Ramos (cell line): ENCODE results near the gene ATP7B.

Experiments used
- in situ Hi-C: fragments of 300-500 bp; cut with MboI; formaldehyde crosslinking; loops from one replicate; pipeline ENCODE4 v1.14.3; 2022; ENCODE audit warnings: low sequenced_read_pairs; ENCODE audit not compliant: unreplicated experiment

ATP7B gene

DNA sequence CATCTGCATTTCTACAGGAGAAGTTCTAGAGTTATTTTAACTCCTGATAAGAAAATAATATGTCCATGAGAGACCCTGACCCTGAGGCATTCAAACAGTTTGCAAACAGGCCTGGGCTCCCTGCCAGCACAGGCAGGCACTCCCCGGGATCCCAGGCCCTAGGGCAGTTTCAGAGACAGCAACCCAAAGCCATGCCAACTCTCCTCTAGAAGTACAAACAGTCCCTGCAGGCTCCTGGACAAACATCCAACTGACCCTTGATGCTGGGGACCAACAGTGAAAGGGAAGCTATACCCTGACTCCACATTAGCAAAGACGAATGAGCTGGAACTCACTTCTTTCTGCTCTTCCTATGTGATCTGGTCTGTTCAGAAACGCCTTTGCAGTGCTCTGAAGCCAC, 104.7 kb downstream of the ATP7B start:
- in situ Hi-C loops, result no loop called here

DNA sequence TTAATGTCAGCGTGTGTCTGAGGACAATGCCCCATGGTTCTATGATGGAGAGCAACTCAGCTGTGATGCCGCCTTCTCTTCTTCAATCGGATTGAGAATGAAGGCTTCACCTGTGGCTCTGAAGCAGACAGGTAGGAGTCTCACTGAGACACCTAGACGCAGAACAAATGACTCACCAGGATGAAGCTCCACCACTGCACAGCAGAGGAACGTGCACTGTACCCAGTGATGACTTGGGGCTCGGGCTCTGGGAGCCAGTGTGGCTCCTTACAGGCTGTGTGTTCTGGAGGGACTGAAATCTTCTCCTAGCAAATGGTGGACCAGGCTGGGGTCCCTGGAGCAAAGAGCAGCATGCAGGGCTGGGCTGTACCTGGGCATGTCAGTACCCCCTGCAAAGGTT, 105.5 kb downstream of the ATP7B start:
- in situ Hi-C loops, result no loop called here

DNA sequence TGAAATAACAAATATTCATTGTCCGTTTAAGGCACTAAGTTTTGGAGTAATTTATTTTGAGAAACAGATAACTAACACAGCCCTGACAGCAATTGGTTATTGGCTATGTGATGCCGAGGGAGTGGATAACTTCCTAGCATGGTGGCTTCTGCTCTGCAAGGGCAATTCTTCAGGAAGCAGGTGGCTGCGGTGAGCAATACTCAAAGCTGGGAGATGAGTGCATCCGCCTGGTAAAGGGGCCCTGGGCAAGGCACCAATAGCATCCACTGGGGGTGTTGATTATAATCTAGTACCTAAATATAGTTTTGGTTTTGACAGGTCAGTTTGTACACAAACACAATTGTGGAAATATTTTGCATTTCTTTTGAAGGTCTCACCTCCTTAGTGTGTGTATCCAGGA, 108.5 kb downstream of the ATP7B start:
- in situ Hi-C loops, result no loop called here

DNA sequence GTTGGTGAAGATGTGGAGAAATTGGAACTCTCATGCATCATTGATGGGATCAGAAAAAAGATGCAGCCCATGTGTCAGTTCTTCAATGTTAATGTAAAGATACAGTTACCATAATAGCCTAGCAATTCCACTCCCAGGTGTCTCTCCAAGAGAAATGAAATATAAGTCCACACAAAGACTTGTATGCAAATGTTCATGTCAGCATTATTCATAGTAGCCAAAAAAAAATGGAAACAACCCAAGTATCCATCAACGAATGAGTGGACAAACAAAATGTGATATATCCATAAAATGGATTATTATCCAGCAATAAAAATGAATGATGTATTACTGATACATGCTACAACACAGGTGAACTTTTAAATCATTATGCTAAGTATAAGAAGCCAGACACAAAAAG, 110.8 kb downstream of the ATP7B start:
- in situ Hi-C loops, result no loop called here

DNA sequence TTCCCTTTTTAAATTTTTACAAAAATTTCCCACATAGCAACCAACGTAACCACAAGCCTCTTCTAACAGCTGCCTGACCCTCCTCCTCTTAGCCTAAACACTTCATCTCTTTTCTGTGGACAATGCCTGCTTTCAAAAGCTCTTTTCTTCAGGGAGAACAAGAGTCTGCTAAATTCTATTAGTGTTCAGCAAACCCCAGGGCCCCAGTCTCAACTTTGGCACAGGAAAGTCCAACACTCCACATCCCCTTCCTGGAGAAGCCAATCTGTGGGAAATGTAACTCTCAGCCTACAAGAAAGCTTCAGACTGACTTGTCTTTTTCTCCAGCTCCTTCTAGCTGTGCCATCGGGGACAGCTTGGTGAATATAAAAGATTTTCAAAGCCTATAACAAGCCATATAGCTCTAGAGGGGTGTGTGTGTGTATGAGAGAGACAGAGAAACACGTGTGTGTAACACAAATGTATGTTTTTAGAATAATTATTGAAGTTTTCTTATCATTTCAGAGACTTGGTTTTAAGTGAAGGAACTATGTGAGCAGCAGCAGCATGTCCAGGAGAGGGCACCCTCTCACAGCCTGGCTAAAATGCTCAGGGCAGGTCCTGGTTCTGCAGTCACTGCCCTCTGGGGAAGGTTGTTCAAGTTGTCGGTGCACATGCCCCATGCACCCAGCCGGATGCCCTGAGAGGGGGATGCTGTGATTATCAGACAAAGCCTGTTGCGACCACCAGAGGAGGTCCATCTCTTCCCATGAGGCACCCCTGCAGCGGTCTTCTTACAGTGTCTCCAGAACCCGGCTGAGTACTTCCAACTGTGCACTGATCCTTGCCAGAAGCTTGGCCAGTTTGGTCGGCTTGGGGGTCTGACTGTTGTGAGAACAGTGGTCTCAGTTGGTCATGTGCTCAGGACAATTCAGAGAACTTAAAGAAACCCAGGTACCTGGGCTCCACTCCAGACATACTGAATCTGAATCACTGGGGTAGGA, 115.1 kb downstream of the ATP7B start:
- in situ Hi-C loops, result no loop called here

DNA sequence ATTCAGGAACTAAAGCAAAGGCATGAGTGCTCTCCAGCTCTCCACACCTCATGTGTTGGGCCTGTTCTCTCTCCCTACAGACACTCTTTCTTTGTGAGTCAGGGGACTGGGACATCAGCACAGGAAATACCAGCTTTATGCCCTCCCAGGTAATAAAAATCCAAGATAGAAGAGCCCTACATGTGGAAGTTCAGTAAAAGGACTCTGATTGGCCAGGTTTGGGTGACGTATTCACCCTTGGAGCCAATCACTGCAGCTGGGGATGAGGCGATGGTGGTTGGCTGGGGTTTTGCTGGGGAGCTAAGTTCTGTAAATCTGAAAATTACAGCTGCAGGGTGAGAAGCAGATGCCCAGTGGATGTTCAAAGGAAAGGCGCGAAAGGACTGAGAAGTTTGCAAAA, 117.0 kb downstream of the ATP7B start:
- in situ Hi-C loops, result no loop called here

DNA sequence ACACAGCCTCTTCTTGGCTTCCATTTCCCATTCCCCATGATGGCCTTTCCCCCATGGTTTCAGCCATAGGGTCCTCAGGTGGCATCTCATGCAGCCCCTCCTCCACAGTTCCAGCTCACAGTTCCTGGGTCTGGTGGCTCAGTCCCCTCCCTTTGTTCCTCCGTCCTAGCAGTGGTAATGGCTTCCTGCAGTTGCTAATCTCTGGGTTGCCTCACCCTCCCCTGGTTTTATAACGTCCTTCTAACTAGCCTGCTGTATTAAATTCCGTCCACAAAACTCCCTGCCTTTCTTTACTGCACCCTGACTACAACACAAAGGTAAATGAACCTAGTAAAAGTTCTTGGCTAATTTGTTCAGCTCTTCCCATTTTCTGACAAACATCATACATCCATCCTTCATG, 118.6 kb downstream of the ATP7B start:
- in situ Hi-C loops, result no loop called here

DNA sequence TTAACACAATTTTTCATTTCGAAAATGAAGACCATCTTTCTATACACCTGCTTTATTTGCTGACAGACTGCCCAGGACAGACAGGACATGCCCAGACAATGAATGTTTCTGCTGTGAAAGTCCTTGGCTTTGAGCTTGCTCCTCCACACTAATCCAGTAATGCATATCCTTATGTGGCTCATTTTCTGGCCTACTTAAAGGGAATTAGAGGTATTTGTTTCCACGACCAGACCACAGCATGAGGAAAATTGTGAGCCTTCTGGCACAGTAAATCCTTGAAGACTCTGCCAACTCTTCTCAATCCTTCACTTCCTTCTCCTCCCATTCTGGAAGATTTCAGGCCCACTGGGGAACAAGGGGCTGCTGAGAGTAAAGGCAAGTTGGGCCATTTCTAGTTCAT, 123.8 kb downstream of the ATP7B start:
- in situ Hi-C loops, result no loop called here

DNA sequence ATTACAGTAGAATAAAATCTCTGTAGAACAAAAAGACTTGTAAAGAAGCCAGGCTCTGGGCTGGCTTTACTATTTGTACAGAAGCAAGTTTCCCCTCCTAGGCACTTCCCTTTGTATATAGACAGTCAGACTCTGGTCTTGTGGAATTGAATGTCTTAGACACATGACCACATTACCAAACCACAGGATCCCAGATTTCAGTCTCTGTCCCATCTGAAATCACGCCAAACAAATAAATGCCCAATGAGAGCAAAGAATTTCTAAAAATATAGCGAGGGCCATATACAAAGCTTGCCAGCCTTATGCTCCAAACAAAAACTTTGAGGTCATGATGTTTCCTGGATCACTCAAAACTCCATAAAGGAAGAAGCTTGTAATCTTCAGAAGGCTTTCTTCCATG, 125.6 kb downstream of the ATP7B start:
- in situ Hi-C loops, result no loop called here

DNA sequence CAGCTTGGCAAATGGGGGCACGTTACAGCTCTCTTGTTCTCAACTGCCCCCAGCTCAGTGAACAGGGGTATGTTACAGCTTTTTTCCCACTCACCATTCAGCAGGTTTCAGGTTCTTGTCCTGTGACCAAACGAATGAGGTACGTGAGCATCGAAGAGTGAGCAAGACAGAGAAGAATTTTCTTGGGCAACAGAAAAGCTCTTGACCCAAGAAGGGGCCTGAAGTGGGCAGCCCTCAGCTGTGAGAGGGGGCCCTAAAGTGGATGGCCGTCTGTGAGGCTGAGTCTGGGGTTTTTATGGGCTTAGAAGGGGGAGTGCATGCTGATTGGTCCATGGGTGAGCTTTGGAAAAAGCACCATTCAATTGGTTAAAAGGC, 128.0 kb downstream of the ATP7B start:
- in situ Hi-C loops, result no loop called here
